GM12878 (cell line): ENCODE data around the gene ZNF281. TPM values are rescaled to one million over a fixed set of nuclear protein-coding genes. Genes with fewer than 3 reads are reported as not detected.

Experiments used
- ATAC-seq: fragments of 200-7000 bp; cut with Tn5 transposase; 3 replicates; pipeline ENCODE4 v1.9.1; 2020; ENCODE audit warnings: mild to moderate bottlenecking, moderate library complexity
- BruUV-seq: library from RNA; stranded (reverse); fragments of 400-500 nt; replicated peaks from 2 replicates; lab custom pipeline; 2021; lab: Mats Ljungman, UMichigan
- CTCF ChIA-PET: fragments of 300-600 bp; sonication (Branson Sonifier 250); formaldehyde crosslinking; extraction: SDS; loops from one replicate; lab custom pipeline; 2021; ENCODE audit warnings: inconsistent platforms; lab: Yijun Ruan, JAX
- POLR2A ChIA-PET: fragments of 350-600 bp; formaldehyde crosslinking; extraction: SDS; loops from one replicate; lab custom pipeline; 2021; ENCODE audit warnings: inconsistent platforms; lab: Charles Lee
- RAD21 ChIA-PET: fragments of 300-600 bp; sonication (Branson Sonifier 250); formaldehyde crosslinking; loops from one replicate; lab custom pipeline; 2023; ENCODE audit warnings: antibody characterized with exemption; ENCODE audit not compliant: unreplicated experiment; lab: Charles Lee
- SMC1A ChIA-PET: fragments of 300-600 bp; sonication (Branson Sonifier 250); formaldehyde crosslinking; loops from one replicate; lab custom pipeline; 2023; ENCODE audit not compliant: unreplicated experiment, uncharacterized antibody; lab: Charles Lee
- DNase-seq: peaks from one replicate; pipeline ENCODE4 v3.0.0-alpha.2; 2011; ENCODE audit warnings: low read depth, low spot score
- FAIRE-seq: peaks from 3 replicates; lab custom pipeline; 2011; peaks lifted over from hg19 to GRCh38; lab: Jason Lieb, UNC
- H2AFZ ChIP-seq: 2 replicates; pipeline ENCODE4 v1.6.0; 2011; ENCODE audit warnings: low read depth, low read length, control low read depth; ENCODE audit not compliant: control insufficient read depth
- H3K27ac ChIP-seq: 2 replicates; pipeline ENCODE4 v1.5.1; 2011; ENCODE audit warnings: control low read depth; ENCODE audit not compliant: control insufficient read depth, insufficient read depth
- H3K27me3 ChIP-seq, 2 experiments: replicated peaks in 1 of 2; 2 replicates each; pipeline versions ENCODE4 v1.6.0 to v1.6.1; 2011; ENCODE audit warnings: low read length in 1 of 2; ENCODE audit not compliant: control insufficient read depth in 2 of 2, insufficient read depth in 2 of 2
- H3K36me3 ChIP-seq, 2 experiments: 2 replicates each; pipeline ENCODE4 v1.5.1; 2011; ENCODE audit warnings: low read length in 1 of 2; ENCODE audit not compliant: control insufficient read depth in 2 of 2, insufficient read depth in 2 of 2
- H3K4me1 ChIP-seq: 2 replicates; pipeline ENCODE4 v1.6.1; 2011; ENCODE audit warnings: mild to moderate bottlenecking, low read length, moderate library complexity, mixed read lengths; ENCODE audit not compliant: control insufficient read depth, insufficient read depth
- H3K4me2 ChIP-seq: 2 replicates; pipeline ENCODE4 v1.6.0; 2011; ENCODE audit warnings: control low read depth; ENCODE audit not compliant: control insufficient read depth, insufficient read depth
- H3K4me3 ChIP-seq: fragments of 200-600 bp; sonication (generic); 2 replicates; pipeline ENCODE4 v1.5.1; 2016
- H3K79me2 ChIP-seq: 2 replicates; pipeline ENCODE4 v1.6.0; 2011; ENCODE audit warnings: low read length; ENCODE audit not compliant: control insufficient read depth, insufficient read depth
- H3K9ac ChIP-seq: 2 replicates; pipeline ENCODE4 v1.8.0; 2011; ENCODE audit warnings: low read length, control low read depth, mixed read lengths; ENCODE audit not compliant: control insufficient read depth, insufficient read depth
- H3K9me3 ChIP-seq: replicated peaks from 3 replicates; pipeline ENCODE4 v1.5.1; 2011; ENCODE audit warnings: mild to moderate bottlenecking, low read length; ENCODE audit not compliant: control insufficient read depth, insufficient read depth
- H4K20me1 ChIP-seq: 2 replicates; pipeline ENCODE4 v1.6.0; 2011; ENCODE audit not compliant: control insufficient read depth, insufficient read depth
- BHLHE40 ChIP-seq, 2 experiments: fragments of 450-650 bp in 1 of 2; IDR thresholded peaks; 2 replicates each; pipeline ENCODE4 v1.6.1; 2011 to 2017; ENCODE audit warnings: low read depth in 2 of 2, borderline replicate concordance in 1 of 2, improper control_type of control experiment in 1 of 2, low read length in 1 of 2, mild to moderate bottlenecking in 1 of 2
- EED ChIP-seq: sonication (generic); IDR thresholded peaks from 2 replicates; pipeline ENCODE4 v1.6.1; 2016; ENCODE audit warnings: antibody characterized with exemption, low read depth
- EGR1 ChIP-seq, 2 experiments: IDR thresholded peaks; 1 replicate in 1 of 2; 2 replicates in 1 of 2; pipeline ENCODE4 v1.6.1; 2011 to 2012; ENCODE audit warnings: low read depth in 2 of 2, low read length in 2 of 2, borderline replicate concordance in 1 of 2, mild to moderate bottlenecking in 1 of 2, moderate library complexity in 1 of 2
- POLR2AphosphoS5 ChIP-seq: IDR thresholded peaks from 2 replicates; pipeline ENCODE4 v1.6.1; 2011; ENCODE audit warnings: mild to moderate bottlenecking, low read length, inconsistent platforms
- RB1 ChIP-seq: fragments of 450-650 bp; formaldehyde crosslinking; IDR thresholded peaks from 2 replicates; pipeline ENCODE4 v1.6.1; 2017; ENCODE audit warnings: mild to moderate bottlenecking, borderline replicate concordance
- ZNF217 ChIP-seq: fragments of 450-650 bp; IDR thresholded peaks from 2 replicates; pipeline ENCODE4 v1.6.1; 2017; ENCODE audit warnings: antibody characterized with exemption, mild to moderate bottlenecking
- ZZZ3 ChIP-seq: IDR thresholded peaks from 2 replicates; pipeline ENCODE4 v1.6.1; 2011; ENCODE audit warnings: low read depth; ENCODE audit not compliant: control insufficient read depth, insufficient read length
- WGBS: methylation state at CpG from one replicate; pipeline ENCODE4 v1.1.6; 2016; ENCODE audit warnings: low lambda C conversion rate; ENCODE audit not compliant: insufficient replicate concordance, insufficient coverage; ENCODE audit errors: missing lambda C conversion rate; 5-methylcytosine and 5-hydroxymethylcytosine counted together
- in situ Hi-C: fragments of 300-500 bp; cut with MboI; formaldehyde crosslinking; loops from 9 replicates; pipeline ENCODE4 v1.14.3; 2018; ENCODE audit warnings: mixed read lengths
- intact Hi-C: fragments of 100-400 bp; cut with micrococcal nuclease; formaldehyde crosslinking; loops from one replicate; pipeline ENCODE4 v1.14.2; 2022; ENCODE audit not compliant: unreplicated experiment
- polyA plus RNA-seq, 11 experiments: library from polyadenylated mRNA; depleted of rRNA in 4 of 11; unstranded in 6 of 11; stranded (reverse) in 5 of 11; fragments of >200 nt; fragmentation: Nextera tagmentation in 4 of 11; fragmentation: Illumina TruSeq in 1 of 11; extraction: Ambion mirVana in 4 of 11; extraction: Trizol in 1 of 11; gene quantifications; 1 replicate in 1 of 11; 2 replicates in 10 of 11; pipeline versions ENCODE4 v1.2.1 to v1.2.3, GENCODE V29; 2011 to 2016; ENCODE audit warnings: inconsistent platforms in 2 of 11, missing spikeins in 2 of 11, low read depth in 1 of 11
- total RNA-seq, 4 experiments: library from RNA; depleted of rRNA in 3 of 4; stranded (reverse); fragments of >200 nt in 3 of 4; fragmentation: Illumina TruSeq in 1 of 4; extraction: Trizol in 1 of 4; gene quantifications; 2 replicates each; pipeline versions ENCODE4 v1.2.1 to v1.2.3, GENCODE V29; 2013 to 2021
- TF ChIP-seq, protein P1 (sequence below): fragments of 450-650 bp; conservative IDR thresholded peaks from 2 replicates; pipeline ENCODE4 v1.6.1; 2017; ENCODE audit warnings: mild to moderate bottlenecking, moderate library complexity
- TF ChIP-seq, protein P2 (sequence below): IDR thresholded peaks from 2 replicates; pipeline ENCODE4 v1.6.1; 2012; ENCODE audit warnings: low read depth, low read length, improper control_type of control experiment
- TF ChIP-seq, protein P3 (sequence below): fragments of 450-650 bp; formaldehyde crosslinking; IDR thresholded peaks from 2 replicates; pipeline ENCODE4 v1.5.0; 2022; ENCODE audit warnings: mild to moderate bottlenecking, missing genetic modification characterization
- TF ChIP-seq, protein P4 (sequence below): fragments of 450-650 bp; IDR thresholded peaks from 2 replicates; pipeline ENCODE4 v1.6.1; 2014; ENCODE audit warnings: mild to moderate bottlenecking
- TF ChIP-seq, protein P5 (sequence below): fragments of 450-650 bp; IDR thresholded peaks from 2 replicates; pipeline ENCODE4 v1.6.1; 2017; ENCODE audit warnings: mild to moderate bottlenecking

Gene ZNF281
- total and polyA plus RNA-seq, 10 of the 15 experiments (the other 5 are each of a cell fraction or from before 2014, with no cell fraction given): 8.3 to 21.8 (median 15.4) TPM

DNA sequence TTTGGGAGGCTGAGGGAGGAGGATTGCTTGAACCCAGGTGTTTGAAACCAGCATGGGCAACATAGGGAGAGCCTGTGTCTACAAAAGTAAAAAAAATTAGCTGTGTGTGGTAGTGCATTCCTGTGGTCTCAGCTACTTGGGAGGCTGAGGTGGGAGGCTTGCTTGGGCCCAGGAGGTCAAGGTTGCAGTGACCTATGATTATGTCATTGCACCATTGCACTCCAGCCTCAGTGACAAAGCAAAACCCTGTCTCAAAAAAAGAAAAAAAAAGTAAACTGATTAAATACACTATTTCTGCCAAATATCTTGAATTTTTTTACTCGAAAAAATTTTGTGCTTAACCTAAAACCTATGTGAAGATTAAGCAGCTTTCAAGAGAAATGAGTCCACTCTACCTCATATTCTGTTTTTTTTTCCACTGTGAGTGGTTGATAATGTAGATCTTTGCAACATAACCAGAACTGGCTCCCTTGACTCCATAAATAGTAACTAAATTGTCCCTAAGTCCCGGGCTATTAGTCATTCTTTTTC, 19.4 kb upstream of the ZNF281 start:
- no peak for DNase-seq
- no peaks in the 10 kb centered on the region for H3K79me2 ChIP-seq
- peak; percentile 39 for ATAC-seq
- ChIA-PET CTCF (interaction anchor here (0.8 to 1.4 kb wide), 4 partner anchors 9 to 149 kb away, joined by 3 to 6 read pairs (median 3); no protein-coding TSS in a partner anchor), RAD21 (interaction anchor here (1.6 kb wide), 1 partner anchor 13 kb away, joined by 5 read pairs; no protein-coding TSS in a partner anchor), POLR2A (interaction anchor here (1.0 kb wide), 1 partner anchor 13 kb away, joined by 3 read pairs; no protein-coding TSS in a partner anchor), SMC1A (interaction anchor here (0.7 to 2.0 kb wide), 4 partner anchors 12 to 43 kb away, joined by 4 to 12 read pairs (median 6); no protein-coding TSS in a partner anchor)
- H3K9me3 ChIP-seq: no peaks in the 10 kb centered on the region; the same call in 2 of the 3 replicates
- H3K4me3 ChIP-seq: no peak overlapping the region
- no peak overlapping the region for H3K4me2 ChIP-seq
- 91% methylated on average over 2 of the region's 2 CpGs for WGBS
- no TSS peak for BruUV-seq
- no peak overlapping the region for H2AFZ ChIP-seq
- in situ Hi-C loops (no loop called here), intact Hi-C loops (no loop called here)
- H3K27me3 ChIP-seq: no peaks in the 10 kb centered on the region
- no peaks in the 10 kb centered on the region for H3K4me1 ChIP-seq
- FAIRE-seq: no peak
- H3K9ac ChIP-seq: no peak overlapping the region
- H4K20me1 ChIP-seq: no peaks in the 10 kb centered on the region
- no peak overlapping the region for H3K27ac ChIP-seq
- no peaks in the 10 kb centered on the region for H3K36me3 ChIP-seq
- TF ChIP-seq, protein P1, sequence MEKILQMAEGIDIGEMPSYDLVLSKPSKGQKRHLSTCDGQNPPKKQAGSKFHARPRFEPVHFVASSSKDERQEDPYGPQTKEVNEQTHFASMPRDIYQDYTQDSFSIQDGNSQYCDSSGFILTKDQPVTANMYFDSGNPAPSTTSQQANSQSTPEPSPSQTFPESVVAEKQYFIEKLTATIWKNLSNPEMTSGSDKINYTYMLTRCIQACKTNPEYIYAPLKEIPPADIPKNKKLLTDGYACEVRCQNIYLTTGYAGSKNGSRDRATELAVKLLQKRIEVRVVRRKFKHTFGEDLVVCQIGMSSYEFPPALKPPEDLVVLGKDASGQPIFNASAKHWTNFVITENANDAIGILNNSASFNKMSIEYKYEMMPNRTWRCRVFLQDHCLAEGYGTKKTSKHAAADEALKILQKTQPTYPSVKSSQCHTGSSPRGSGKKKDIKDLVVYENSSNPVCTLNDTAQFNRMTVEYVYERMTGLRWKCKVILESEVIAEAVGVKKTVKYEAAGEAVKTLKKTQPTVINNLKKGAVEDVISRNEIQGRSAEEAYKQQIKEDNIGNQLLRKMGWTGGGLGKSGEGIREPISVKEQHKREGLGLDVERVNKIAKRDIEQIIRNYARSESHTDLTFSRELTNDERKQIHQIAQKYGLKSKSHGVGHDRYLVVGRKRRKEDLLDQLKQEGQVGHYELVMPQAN: no peak
- TF ChIP-seq ZNF217 (no peak), BHLHE40 (IDR thresholded peaks at IDR 0.05; ENCODE audit: borderline replicate concordance in 1 of 2, low read depth in 2 of 2, low read length in 1 of 2) (no peak), EED (no peak), POLR2AphosphoS5 (no peak), RB1 (no peak), ZZZ3 (no peak), EGR1 (IDR thresholded peaks at IDR 0.05; ENCODE audit: borderline replicate concordance in 1 of 2, low read depth in 2 of 2, low read length in 2 of 2) (no peak)
- TF ChIP-seq, protein P2, sequence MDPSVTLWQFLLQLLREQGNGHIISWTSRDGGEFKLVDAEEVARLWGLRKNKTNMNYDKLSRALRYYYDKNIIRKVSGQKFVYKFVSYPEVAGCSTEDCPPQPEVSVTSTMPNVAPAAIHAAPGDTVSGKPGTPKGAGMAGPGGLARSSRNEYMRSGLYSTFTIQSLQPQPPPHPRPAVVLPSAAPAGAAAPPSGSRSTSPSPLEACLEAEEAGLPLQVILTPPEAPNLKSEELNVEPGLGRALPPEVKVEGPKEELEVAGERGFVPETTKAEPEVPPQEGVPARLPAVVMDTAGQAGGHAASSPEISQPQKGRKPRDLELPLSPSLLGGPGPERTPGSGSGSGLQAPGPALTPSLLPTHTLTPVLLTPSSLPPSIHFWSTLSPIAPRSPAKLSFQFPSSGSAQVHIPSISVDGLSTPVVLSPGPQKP: no peak
- TF ChIP-seq, protein P3, sequence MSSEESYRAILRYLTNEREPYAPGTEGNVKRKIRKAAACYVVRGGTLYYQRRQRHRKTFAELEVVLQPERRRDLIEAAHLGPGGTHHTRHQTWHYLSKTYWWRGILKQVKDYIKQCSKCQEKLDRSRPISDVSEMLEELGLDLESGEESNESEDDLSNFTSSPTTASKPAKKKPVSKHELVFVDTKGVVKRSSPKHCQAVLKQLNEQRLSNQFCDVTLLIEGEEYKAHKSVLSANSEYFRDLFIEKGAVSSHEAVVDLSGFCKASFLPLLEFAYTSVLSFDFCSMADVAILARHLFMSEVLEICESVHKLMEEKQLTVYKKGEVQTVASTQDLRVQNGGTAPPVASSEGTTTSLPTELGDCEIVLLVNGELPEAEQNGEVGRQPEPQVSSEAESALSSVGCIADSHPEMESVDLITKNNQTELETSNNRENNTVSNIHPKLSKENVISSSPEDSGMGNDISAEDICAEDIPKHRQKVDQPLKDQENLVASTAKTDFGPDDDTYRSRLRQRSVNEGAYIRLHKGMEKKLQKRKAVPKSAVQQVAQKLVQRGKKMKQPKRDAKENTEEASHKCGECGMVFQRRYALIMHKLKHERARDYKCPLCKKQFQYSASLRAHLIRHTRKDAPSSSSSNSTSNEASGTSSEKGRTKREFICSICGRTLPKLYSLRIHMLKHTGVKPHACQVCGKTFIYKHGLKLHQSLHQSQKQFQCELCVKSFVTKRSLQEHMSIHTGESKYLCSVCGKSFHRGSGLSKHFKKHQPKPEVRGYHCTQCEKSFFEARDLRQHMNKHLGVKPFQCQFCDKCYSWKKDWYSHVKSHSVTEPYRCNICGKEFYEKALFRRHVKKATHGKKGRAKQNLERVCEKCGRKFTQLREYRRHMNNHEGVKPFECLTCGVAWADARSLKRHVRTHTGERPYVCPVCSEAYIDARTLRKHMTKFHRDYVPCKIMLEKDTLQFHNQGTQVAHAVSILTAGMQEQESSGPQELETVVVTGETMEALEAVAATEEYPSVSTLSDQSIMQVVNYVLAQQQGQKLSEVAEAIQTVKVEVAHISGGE (CRISPR knock-in tag): no peak
- TF ChIP-seq, protein P4, sequence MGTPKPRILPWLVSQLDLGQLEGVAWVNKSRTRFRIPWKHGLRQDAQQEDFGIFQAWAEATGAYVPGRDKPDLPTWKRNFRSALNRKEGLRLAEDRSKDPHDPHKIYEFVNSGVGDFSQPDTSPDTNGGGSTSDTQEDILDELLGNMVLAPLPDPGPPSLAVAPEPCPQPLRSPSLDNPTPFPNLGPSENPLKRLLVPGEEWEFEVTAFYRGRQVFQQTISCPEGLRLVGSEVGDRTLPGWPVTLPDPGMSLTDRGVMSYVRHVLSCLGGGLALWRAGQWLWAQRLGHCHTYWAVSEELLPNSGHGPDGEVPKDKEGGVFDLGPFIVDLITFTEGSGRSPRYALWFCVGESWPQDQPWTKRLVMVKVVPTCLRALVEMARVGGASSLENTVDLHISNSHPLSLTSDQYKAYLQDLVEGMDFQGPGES: no peak
- TF ChIP-seq, protein P5, sequence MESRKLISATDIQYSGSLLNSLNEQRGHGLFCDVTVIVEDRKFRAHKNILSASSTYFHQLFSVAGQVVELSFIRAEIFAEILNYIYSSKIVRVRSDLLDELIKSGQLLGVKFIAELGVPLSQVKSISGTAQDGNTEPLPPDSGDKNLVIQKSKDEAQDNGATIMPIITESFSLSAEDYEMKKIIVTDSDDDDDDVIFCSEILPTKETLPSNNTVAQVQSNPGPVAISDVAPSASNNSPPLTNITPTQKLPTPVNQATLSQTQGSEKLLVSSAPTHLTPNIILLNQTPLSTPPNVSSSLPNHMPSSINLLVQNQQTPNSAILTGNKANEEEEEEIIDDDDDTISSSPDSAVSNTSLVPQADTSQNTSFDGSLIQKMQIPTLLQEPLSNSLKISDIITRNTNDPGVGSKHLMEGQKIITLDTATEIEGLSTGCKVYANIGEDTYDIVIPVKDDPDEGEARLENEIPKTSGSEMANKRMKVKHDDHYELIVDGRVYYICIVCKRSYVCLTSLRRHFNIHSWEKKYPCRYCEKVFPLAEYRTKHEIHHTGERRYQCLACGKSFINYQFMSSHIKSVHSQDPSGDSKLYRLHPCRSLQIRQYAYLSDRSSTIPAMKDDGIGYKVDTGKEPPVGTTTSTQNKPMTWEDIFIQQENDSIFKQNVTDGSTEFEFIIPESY: no peak
